ENCODE measurements around the gene GABRQ.

- TF ChIP-seq CTCF (IDR thresholded peaks at IDR 0.05) (peak; percentile 10 to 60 (median 38)), POLR2A (IDR thresholded peaks at IDR 0.05) (no peak)
Measured at GRCh38 chrX:152635941-152636340, 1.8 kb upstream of the GABRQ start.
